ENCODE data around the gene CASP5.
"Not testable (repeated sequence)": the region's sequence is repeated elsewhere in the genome, so short reads cannot be mapped to it uniquely, and the experiment has no call there.

CASP5 gene

DNA sequence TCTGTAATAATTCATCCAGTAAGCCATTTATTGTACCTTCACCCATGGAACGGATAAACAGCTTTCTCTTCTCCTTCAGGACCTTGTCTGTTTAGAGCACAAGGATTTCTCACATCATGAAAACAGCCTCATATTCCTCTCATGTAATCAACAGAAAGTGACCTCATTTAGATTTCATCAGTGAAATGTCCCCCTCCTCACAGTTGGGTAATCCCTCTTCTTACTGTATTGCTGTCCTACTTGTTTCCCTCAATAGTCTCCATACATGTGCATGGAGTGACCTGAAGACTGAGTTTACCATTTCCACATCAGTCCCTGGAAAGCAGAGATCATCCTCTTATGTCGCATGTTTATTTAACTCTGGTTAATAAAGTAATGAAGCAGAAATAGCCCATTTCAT is 11.4 kb upstream of the CASP5 start:
- intact Hi-C loops (cut with DNase I); DNase-seq: not testable (repeated sequence)

DNA sequence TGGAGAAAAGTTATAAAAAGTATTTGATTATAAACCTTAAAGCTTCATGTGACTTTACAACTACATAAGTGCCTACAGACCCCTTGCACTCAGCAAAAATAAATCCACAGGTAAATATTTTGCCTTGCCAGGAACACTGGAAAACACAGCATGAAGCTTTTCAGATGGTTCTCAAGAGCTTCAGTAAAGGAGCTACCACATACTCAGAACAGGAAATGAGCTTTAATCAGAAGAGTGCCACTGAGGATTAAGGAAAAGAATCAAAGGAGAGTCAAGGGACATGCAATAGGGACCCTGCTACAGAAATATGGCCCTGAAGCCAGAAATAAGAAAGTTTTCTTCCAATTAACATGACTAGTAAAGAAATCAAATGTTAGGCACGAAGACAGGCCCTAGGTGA is 10.8 kb upstream of the CASP5 start:
- intact Hi-C loops (cut with DNase I) = no loop called here
- DNase-seq = no peak

DNA sequence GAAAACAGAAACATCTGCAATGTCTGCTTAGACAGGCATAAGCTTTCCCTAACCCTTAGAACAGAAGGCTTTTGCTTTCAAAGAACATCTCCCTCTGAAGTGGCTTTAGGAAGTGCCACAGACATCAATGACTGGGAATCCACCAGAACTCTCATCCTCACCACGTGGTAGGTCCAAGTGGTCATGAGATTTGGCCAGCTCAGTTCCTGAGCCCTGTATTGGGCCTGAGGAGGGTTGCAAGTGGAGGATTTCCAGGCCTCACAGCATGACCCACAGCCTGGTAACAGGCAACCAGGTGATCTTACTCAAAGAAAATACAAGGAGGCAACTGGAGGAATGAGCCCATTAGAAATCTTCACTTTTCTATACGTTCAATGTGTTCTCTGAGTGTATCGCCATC is 10.4 kb upstream of the CASP5 start:
- intact Hi-C loops (cut with DNase I) = no loop called here
- DNase-seq = no peak

DNA sequence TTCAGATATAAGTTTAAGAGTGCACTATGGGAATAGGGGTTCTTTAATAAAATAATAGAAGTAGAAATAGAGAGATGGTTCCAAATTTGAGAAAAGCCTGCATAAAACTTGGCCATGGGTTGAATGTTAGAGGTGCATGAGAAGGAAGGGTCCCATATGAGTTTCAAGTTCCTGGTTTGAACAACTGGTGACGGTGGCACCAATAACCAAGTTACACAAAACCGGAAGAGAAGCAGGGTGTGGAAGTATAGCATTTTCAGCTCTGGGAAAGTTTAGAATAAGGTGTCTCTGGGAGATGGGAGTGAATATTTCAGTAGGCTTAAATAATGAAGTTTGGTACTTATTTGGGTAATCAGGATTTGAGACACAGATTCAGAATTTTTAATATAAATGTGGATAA is 9.5 kb upstream of the CASP5 start:
- intact Hi-C loops (cut with DNase I) = no loop called here
- DNase-seq = no peak

DNA sequence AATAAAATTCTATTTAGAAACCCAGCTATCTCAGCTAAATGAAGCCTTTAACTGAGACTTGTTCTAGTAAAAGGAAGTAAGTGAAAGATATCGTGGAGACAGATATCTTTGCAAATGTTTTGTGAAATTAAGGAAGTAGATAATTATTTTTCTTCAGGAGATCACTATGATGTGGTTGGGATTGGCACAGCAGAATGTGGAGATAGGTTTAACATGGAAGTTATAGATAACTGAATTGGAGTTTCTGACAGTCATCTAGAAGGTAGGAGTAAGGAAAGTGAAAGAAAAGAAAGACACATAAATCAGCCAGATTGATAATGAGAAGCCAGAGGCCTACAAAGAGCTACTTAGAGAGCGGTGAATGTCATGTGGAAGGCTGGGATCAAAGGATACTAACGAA is 4.7 kb upstream of the CASP5 start:
- DNase-seq = no peak
- intact Hi-C loops (cut with DNase I) = no loop called here

DNA sequence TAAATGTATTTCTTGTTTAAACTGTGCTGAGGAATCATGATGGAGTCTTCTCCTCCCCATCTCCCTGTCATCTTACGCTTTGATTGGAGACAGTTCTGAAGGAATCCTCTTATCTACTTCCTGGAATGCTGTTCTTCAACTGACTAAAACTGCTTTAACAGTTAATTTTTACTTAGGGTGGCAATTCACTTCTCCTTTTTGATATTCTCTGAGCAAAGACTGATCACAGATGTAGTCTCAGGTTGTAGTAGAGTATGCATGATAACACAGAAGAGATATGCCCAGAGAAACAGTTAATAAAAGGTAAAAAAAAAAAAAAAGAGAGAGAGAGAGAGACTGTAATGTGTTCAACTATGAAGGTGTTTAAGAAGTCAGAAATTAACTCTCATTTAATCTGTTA is 1.4 kb upstream of the CASP5 start:
- intact Hi-C loops (cut with DNase I) = no loop called here
- no peak for DNase-seq

DNA sequence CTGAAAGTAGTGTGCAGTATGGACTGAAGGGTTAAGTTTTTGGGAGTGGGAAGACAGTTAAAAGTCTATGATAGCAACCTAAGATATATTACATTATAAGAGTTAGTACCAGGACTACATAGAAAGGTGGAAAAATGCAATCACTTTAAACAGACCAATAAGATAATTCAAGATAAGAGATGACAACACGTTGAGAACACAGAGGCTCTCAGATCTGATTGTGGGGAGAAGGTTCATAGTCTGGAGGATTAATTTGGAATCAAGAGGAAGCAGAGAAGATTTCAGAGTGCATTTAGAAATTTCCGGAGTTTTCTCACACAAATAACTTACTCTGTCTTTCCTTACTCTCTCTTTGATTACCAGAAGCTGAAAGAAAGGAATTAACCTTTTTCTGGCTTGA is 441 bp downstream of the CASP5 start:
- no peak for DNase-seq

DNA sequence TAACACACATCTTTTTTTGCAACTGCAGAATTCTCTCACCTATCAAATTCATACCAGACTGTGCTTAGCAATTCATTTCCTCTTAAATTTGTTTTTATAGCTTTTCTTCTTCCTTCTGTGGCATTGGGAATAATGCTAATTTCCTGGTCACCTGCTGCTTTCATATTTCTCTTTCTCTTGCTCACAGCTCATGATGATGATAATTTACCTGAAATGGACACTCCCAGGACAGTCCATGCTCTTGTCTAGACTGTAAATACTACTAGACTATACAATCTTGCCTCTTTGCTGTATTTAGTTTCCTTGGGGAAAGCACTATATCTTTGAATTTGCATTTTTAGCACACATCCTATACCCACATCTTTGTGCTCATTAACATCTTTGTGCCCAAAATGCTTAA is 15.5 kb downstream of the CASP5 start:
- no peak for DNase-seq
- intact Hi-C loops (cut with DNase I) = no loop called here

More for the DNA sequence above, 441 bp downstream of the CASP5 start:
- intact Hi-C loops (cut with DNase I) = no loop called here

DNA sequence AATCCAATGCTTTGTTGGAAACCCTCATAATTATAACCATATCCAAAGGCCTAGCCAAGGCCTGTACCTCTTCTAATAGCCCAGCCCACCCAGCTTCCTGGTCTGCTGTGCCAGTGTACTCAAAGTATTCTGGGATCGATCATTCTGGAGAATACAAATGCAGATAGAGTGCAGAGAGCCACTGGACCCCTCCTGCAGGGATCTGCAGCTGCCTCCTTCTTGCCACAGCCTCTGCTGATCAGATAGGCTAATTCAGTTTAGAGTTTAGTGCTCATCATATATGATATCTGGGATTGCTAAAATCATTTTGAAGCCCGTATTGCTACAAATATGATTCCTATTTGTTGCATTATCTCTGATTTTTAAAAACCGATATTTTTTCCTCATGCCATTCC is 17.5 kb downstream of the CASP5 start:
- intact Hi-C loops (cut with DNase I) = no loop called here
- no peak for DNase-seq

DNA sequence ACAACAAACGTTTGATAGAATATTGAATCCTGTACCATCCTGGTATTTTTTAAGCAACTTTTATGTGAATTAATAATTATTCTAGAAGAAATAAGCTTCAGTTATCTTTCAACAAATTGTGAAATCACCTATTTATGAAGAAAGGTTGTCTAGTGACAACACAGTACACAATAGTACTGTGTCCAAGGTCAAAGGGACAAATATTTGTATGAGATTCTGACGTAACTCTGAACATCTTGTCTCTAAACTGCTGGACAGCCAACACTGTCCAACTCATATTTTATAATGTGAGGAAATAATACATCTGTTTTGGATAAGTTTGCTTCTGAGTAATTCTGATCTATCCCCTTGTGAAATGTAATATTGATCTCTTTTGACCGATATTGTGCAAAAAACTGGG is 18.9 kb downstream of the CASP5 start:
- DNase-seq = no peak
- intact Hi-C loops (cut with DNase I) = no loop called here

DNA sequence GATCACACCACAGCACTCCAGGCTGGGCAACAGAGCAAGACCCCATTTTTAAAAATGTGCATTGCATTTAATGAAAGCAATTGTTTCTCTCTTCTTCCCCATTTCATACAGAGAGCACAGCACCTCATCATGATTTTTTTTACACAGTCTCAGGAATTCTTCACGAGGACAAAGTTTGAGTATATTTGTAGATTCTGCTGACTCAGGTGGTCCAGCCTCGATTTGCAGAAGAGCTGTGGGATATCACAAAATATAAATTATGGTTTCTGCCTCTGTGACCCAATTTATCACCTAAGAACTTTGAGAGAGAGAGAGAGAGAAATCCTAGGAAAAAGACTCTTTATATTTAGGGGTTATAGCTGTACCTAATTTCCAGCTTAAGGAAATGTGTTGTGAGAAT is 19.8 kb downstream of the CASP5 start:
- DNase-seq = no peak
- intact Hi-C loops (cut with DNase I) = no loop called here

DNA sequence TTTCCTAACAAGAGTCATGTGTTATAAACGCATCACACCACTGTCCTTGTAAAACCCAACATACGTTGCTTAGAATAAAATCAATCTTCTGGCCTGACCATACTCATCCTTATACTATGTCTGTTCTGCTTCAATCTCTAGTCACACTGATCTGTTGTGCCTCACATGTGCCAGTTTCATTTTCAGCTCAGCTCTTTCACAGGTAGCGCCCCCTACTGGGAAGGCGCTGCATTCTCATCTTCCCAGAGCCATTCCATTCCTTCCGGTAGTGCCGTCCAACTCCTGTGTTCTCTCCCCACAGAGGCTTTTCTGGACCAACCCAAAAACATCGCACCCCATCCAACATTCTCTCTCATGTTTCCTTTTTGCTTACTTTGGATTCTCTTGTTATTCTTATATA is 22.2 kb downstream of the CASP5 start:
- intact Hi-C loops (cut with DNase I) = no loop called here
- peak in 1 of 10 donors; percentile 28 for DNase-seq

DNA sequence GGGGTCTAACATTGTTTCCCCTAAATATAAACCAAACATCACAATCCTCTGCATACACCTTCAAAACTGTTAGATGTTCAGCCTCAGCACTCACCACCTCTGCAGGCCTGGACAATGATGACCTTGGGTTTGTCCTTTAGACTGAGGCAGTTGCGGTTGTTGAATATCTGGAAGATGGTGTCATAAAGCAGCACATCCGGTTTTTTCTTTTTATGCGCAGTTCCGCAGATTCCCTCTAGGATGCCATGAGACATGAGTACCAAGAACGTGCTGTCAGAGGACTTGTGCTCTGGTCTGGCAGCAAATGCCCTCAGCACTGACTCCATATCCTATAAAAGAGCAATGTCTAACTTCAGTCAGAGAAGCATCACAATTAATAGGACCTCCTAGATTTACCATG is 22.8 kb downstream of the CASP5 start:
- DNase-seq = no peak
- intact Hi-C loops (cut with DNase I) = no loop called here

DNA sequence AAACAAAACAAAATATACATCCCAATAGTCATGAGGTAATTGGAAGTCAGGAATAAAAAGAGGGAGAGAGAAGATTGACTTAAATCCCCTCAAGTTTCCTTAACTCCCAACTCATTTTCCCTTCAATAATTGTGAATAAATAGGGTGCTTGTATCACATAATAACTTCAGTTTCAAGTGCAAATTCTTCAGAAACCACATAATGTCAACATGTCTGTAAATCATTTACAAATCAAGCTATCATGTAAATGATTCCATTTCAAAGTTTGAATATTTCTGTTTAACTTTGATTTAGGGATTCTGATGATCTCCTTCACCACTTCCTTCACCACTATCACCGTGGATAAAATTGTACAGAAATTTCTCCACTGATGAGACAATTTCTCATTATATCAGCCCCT is 23.2 kb downstream of the CASP5 start:
- intact Hi-C loops (cut with DNase I) = no loop called here
- DNase-seq = no peak

DNA sequence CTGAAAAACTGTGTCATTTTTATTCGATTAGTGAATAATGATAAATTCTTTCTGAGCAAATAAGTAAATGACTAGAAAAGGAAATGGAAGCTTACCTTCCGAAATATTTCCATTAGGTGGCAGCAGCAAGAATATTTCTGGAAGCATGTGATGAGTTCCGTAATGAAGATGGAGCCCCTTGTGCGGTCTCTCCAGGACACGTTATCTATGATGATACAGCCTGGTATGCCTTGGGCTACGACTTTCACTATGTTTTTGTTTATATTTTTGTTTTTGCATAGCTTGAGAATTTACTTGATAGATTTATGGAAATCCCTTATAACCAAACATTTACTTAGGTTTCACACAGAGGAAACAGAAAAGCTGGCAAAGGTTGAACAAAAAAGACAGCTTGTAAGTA is 25.7 kb downstream of the CASP5 start:
- intact Hi-C loops (cut with DNase I) = no loop called here

DNA sequence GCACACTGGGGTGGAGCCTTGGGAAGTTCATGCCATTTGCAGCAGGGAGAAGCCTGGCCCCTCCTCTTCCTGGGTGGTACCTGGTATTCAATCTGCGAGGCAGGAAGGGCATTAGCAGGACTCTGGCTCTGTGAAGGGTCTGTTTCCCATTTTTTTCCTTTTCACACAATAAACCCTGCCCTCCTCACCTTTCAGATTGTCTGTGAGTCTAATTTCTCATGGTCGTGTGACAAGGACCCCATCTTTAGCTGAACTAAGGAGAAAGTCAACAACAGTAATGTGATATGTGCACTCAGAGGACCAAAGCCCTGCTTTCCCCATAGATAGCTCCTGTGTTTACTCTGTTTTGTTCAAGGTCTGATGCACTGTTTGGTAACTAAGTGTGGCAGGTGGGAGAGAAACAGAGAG is 28.0 kb downstream of the CASP5 start:
- DNase-seq = no peak
- intact Hi-C loops (cut with DNase I) = no loop called here

More for the DNA sequence above, 25.7 kb downstream of the CASP5 start:
- no peak for DNase-seq

DNA sequence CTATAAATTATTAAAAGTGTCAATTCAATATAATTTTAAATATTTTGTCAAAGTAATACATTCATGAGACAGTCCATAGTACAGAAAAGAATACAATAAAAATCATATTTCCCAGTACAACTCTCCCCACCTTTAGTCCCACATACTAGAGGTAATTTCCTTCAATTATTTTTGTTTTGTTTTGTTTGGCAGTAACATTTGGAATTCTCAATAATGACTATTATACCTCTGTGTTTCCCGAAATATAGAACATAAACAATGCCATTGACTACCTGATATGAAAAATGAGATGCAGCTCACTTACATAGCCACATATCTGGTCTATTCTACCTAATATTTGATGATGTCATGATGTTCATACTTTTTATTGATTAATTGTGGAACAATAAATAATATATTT is 30.2 kb downstream of the CASP5 start:
- no peak for DNase-seq
- intact Hi-C loops (cut with DNase I) = no loop called here

DNA sequence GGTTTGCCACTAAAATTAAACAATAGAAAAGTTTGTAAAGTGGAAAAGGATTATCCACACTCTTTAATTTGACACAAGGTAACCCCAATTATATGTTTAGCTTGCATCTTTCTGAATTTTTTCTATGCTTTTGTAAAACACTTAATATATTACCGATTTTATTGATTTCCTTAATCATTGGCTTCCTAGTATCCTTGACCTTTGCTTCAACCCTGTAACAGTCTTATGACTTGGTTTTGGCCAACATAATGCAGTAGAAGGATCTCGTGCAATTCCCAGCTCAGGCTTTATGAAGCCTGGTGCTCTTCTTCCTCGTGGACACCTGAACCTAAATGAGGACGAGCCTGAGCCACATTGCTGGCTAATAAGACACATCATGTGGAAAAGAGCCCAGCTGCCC is 31.0 kb downstream of the CASP5 start:
- intact Hi-C loops (cut with DNase I) = no loop called here
- peak in 1 of 10 donors; percentile 50 for DNase-seq

DNA sequence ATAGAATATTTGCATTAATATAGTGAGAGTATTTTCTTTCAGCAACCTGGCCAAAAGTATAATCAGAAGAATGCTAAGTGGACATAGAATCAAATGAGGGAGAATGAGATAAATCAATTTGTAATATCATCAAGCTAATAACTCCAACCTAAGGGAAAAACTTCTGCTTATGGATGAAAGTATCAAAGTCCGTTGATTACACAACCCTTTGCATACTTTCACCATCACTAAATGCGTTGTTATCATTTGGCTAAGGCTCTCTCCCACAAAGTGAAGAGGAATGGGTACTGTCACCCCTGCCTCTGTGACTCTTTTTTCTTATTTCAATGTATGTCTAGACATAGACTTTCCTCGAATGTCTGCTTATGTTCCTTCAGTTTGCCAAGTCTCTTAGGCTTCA is 38.2 kb downstream of the CASP5 start:
- intact Hi-C loops (cut with DNase I) = no loop called here

DNA sequence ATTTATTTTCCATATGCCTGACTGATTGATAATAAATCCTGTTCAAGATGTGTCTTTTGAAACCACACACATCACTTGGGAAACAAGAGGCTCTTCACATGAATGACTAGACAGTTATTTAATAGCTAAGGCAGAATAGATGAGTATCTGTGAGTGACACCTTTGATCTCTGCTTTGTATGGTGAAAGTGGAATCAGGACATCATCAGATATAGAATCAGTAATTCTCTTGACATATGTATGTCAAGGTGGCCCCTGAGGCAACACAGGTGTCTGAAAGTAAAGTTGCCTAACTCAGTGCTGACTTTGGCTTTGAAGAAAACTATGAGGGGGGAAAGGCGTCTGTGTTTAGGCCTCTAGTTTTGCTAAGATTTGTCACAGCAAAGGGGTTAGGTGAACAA is 43.1 kb downstream of the CASP5 start:
- intact Hi-C loops (cut with DNase I) = no loop called here

More for the DNA sequence above, 38.2 kb downstream of the CASP5 start:
- DNase-seq = no peak

DNA sequence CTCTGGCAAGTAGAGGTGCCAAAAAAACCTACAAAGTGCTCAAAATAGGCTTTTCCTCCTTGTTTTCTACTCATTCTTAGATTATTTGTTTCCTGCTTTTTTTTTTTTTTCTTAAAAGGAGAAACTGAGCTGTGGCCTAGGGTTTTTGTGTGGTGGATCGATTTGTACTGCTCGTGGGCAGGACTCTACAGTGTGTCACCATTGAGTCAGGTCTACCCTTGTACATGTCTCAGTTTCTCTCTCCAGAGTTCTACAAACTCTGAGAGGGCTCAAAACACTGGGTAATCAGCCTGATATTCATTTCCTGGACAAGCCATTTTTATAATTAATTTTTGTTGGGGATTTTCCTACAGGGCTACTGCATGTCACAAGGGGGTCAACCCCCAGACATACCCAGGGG is 49.4 kb downstream of the CASP5 start:
- intact Hi-C loops (cut with DNase I) = no loop called here

More for the DNA sequence above, 43.1 kb downstream of the CASP5 start:
- no peak for DNase-seq

DNA sequence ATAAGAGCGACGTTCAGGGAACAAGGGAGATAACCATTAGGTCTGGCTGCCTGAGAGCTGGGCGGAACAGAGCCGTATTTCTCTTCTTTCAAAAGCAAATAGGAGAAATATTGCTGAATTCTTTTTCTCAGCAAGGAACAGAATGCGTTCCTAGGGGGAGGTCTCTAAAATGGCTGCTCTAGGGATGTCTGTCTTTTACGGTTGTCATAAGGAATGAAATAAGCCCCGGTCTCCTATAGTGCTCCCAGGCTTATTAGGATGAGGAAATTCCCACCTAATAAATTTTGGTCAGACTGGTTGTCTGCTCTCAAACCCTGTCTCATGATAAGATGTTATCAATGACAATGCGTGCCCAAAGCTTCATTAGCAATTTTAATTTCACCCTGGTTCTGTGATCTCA is 50.0 kb downstream of the CASP5 start:
- intact Hi-C loops (cut with DNase I); DNase-seq: not testable (repeated sequence)

More for the DNA sequence above, 49.4 kb downstream of the CASP5 start:
- no peak for DNase-seq

DNA sequence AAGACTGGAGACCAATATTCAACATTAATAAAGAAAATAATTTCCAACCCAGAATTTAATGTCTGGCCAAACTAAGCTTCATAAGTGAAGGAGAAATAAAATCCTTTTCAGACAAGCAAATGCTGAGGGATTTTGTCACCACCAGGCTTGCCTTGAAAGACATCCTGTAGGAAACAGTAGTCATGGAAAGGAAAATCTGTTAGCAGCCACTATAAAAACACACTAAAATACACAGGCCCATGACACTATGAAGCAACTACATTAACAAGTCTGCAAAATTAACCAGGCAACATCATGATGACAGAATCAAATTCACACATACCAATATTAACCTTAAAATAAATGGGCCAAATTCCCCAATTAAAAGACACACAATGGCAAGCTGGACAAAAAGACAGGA is 52.2 kb downstream of the CASP5 start:
- intact Hi-C loops (cut with DNase I) = no loop called here
- DNase-seq = no peak

All from posterior cingulate gyrus (tissue), 11 donors.